IgD-negative memory B cell (primary cell): Measurements from ENCODE around the gene BIK. TPM values are rescaled to one million over a fixed set of nuclear protein-coding genes. Genes with fewer than 3 reads are reported as not detected.
A peak's percentile ranks its signal among the peaks of the same experiment; 100 is the strongest.

Experiments
- H3K27ac Mint-ChIP-seq, 3 donors: one replicate each; pipeline ENCODE4 v1.8.0; 2020 to 2022; ENCODE audit warnings: mild to moderate bottlenecking in 3 of 3, mixed read lengths in 3 of 3, moderate library complexity in 1 of 3
- H3K27me3 Mint-ChIP-seq: one replicate; pipeline ENCODE4 v1.8.0; 2021; ENCODE audit warnings: mixed read lengths
- H3K36me3 Mint-ChIP-seq: one replicate; pipeline ENCODE4 v1.8.0; 2020; ENCODE audit warnings: mild to moderate bottlenecking, mixed read lengths
- H3K4me1 Mint-ChIP-seq, 3 donors: one replicate each; pipeline ENCODE4 v1.8.0; 2020 to 2022; ENCODE audit warnings: mixed read lengths in 3 of 3, mild to moderate bottlenecking in 1 of 3
- H3K4me3 Mint-ChIP-seq, 4 donors: one replicate each; pipeline ENCODE4 v1.8.0; 2020 to 2022; ENCODE audit warnings: mild to moderate bottlenecking in 4 of 4, mixed read lengths in 4 of 4, moderate library complexity in 3 of 4
- H3K9me3 Mint-ChIP-seq, 3 donors: one replicate each; pipeline ENCODE4 v1.8.0; 2020 to 2021; ENCODE audit warnings: mixed read lengths in 3 of 3, mild to moderate bottlenecking in 1 of 3
- polyA plus RNA-seq: library from polyadenylated mRNA; unstranded; fragments of 300-500 nt; fragmentation: Illumina TruSeq; gene quantifications from one replicate; pipeline ENCODE4 v1.2.3, GENCODE V29; 2021

BIK gene
- polyA plus RNA-seq: 9.7 TPM

GRCh38 chr22:43110444-43110926, at the start of gene BIK:
BIK (plus strand) TSS chr22:43110750; CDS start chr22:43124023, 13,273 bp downstream.
- H3K27ac Mint-ChIP-seq: peak within 1 kb of the TSS in 1 of 3 donors; percentile 22
- peaks cover 0 to 1% (median 0%) of the 10 kb centered on the region in 3 donors for H3K9me3 Mint-ChIP-seq
- H3K4me3 Mint-ChIP-seq: peak within 1 kb of the TSS; percentile 76 to 93 (median 84)
- peaks cover 51% of the 10 kb centered on the region for H3K27me3 Mint-ChIP-seq
- peaks cover 15 to 25% (median 21%) of the 10 kb centered on the region in 3 donors for H3K4me1 Mint-ChIP-seq
- H3K36me3 Mint-ChIP-seq: peaks cover 1% of the 10 kb centered on the region

DNA sequence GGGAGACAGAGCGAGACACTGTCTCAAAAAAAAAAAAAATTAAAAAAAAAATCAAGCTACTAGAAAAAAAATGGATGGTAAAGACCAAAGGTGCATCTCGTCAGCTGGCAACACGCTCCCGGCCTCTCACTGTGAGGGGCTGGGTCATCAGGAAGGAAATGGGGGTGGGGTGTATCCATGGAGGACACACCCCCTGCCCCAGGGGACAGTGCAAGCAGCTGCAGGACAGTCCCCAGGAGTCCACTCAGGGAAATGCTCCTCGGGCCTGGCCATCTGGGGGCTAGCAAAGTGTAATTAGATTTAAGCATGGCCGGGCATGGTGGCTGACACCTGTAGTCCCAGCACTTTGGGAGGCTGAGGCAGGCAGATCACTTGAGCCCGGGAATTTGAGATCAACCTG, 44.4 kb upstream of the BIK start:
- Mint-ChIP-seq H3K27me3 (no peaks in the 10 kb centered on the region), H3K4me3 (no peak overlapping the region), H3K27ac (no peak overlapping the region), H3K4me1 (peaks cover 0 to 1% (median 0%) of the 10 kb centered on the region in 3 donors), H3K36me3 (peaks cover 10% of the 10 kb centered on the region), H3K9me3 (no peaks in the 10 kb centered on the region)

- Mint-ChIP-seq H3K27me3 (no peaks in the 10 kb centered on the region), H3K36me3 (peaks cover 10% of the 10 kb centered on the region), H3K4me1 (peaks cover 0 to 1% (median 0%) of the 10 kb centered on the region in 3 donors), H3K4me3 (no peak overlapping the region), H3K27ac (no peak overlapping the region), H3K9me3 (no peaks in the 10 kb centered on the region)
These were observed 43.6 kb upstream of the BIK start for GRCh38 chr22:43066844-43067385.

DNA sequence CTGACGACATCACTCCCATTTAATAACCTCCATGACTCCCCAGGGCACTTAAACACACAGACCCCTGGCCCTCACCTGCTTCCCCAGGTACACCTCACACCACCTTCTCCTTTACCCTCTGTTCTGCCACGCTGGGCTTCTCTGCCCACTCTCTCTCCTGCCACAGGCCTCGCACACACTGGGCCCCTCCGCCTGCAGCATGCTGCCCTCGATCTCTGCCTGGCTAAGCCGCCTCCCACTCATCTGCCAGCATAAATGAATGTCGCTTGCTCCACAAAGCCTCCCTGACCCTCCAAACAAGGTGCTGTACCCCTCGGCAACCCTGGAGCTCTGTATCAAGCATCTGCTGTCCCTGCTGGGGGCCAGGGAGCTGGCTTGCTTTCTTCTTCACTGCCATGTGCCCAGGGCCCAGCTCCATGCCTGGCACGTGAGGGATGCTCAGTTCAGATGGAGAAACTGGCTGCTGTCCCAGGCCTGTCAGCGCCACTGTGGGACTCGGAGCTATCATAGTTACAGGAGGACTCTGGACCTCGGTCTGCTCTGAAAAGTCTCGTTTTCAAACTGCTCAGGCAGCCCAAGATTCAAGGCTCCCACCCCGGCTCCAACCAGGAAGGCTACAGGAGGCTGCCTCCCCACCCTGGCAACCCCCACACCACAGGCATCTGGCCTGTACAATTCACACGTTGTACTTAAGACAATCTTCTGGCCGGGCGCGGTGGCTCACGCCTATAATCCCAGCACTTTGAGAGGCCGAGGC, 33.3 kb upstream of the BIK start:
- Mint-ChIP-seq H3K9me3 (no peaks in the 10 kb centered on the region), H3K27me3 (no peaks in the 10 kb centered on the region), H3K4me1 (peaks cover 0 to 8% (median 4%) of the 10 kb centered on the region in 3 donors), H3K36me3 (peaks cover 2% of the 10 kb centered on the region), H3K4me3 (no peak overlapping the region), H3K27ac (no peak overlapping the region)

GRCh38 chr22:43078522-43078921, 32.0 kb upstream of the BIK start:
- H3K4me1 Mint-ChIP-seq: peaks cover 0 to 8% (median 4%) of the 10 kb centered on the region in 3 donors
- no peaks in the 10 kb centered on the region for H3K27me3 Mint-ChIP-seq
- H3K4me3 Mint-ChIP-seq: no peak overlapping the region
- H3K36me3 Mint-ChIP-seq: peaks cover 2% of the 10 kb centered on the region
- H3K27ac Mint-ChIP-seq: no peak overlapping the region
- no peaks in the 10 kb centered on the region for H3K9me3 Mint-ChIP-seq

DNA sequence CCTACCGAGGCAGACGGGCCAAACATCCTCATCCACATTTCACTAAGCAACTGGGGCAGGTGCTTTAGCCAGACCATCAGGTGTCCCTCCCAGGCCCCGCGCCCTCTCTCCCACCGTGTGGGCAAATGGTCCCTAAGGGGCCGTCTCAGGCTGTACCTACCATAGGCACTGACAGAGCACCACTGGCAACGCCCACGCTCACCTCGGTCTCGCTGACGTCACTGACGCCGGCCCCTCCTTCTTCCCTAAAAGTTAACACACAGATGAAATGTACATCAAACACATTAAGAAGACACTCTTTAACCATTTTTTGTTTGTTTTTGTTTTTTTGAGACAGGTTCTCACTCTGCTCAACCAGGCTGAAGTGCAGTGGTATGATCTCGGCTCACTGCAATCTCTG, 30.8 kb upstream of the BIK start:
- Mint-ChIP-seq H3K4me3 (no peak overlapping the region), H3K4me1 (peaks cover 0 to 8% (median 4%) of the 10 kb centered on the region in 3 donors), H3K27ac (no peak overlapping the region), H3K9me3 (no peaks in the 10 kb centered on the region), H3K36me3 (peaks cover 2% of the 10 kb centered on the region), H3K27me3 (no peaks in the 10 kb centered on the region)

GRCh38 chr22:43080616-43081015, 29.9 kb upstream of the BIK start:
- Mint-ChIP-seq H3K4me3 (peak overlapping the region in 1 of 4 donors; percentile 77), H3K27me3 (no peaks in the 10 kb centered on the region), H3K27ac (no peak overlapping the region), H3K4me1 (peaks cover 0 to 8% (median 4%) of the 10 kb centered on the region in 3 donors), H3K36me3 (no peaks in the 10 kb centered on the region), H3K9me3 (no peaks in the 10 kb centered on the region)

DNA sequence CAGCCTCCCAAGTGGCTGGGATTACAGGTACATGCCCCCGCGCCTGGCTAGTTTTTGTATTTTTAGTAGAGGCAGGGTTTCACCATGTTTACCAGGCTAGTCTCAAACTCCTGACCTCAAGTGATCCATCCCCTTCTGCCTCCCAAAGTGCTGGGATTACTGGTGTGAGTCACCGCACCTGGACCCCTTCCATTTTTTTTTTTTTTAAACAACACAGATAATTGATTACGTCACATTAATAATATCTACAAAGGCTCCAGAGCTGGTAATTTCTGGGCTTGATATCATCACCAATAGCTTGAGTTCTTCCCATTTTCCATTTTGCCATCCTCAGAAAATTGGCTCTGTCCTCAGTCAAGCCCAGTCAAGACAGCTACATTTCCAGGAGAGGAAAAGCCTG, 28.6 kb upstream of the BIK start:
- no peak overlapping the region for H3K27ac Mint-ChIP-seq
- no peaks in the 10 kb centered on the region for H3K9me3 Mint-ChIP-seq
- no peak overlapping the region for H3K4me3 Mint-ChIP-seq
- H3K36me3 Mint-ChIP-seq: peaks cover 3% of the 10 kb centered on the region
- peaks cover 0 to 12% (median 7%) of the 10 kb centered on the region in 3 donors for H3K4me1 Mint-ChIP-seq
- no peaks in the 10 kb centered on the region for H3K27me3 Mint-ChIP-seq

DNA sequence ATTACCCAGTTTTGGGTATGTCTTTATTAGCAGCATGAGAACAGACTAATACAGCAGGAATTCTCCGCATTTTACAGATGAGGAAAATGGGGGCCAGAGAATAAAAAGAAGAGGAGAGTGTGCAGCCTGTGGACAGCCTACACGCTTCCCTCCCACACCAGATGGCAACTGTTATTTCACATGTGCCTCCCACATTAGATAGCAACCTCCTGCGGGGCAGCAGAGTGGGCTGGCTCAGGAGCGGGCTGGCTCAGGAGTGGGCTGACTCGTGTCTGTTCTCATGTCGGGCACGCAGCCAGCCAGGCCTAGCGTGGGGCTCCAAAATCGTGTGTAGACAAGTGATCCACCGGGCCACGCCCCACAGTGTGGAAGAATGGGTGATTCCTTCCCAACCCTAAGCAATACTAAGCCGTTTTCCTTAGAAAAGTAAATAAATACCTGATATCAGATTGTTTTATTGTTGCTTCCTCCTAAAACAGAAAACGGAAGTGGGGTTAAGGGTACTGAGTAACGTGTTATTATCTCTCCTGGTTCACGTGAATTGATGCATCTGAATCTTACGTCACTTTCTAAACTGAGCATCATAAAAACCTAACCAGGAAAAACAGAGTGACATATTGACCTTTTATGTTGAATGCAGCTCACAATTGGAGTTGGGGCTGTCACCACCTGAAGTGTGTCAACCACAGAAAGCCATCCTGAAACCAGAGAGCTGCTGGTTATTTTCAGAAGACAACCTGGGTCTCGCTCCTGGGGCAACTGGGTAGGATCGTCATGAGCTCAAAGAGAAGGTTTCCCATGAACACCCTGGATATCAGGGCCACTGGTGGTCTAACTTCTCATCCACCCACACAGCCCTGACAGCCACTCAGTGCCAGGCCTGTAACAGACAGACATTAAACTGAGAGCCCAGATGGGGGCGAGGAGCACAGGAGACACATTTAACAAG, 24.6 kb upstream of the BIK start:
- H3K4me3 Mint-ChIP-seq: peak overlapping the region in 2 of 4 donors; percentile 60 to 78
- peak overlapping the region in 1 of 3 donors; percentile 42 for H3K27ac Mint-ChIP-seq

DNA sequence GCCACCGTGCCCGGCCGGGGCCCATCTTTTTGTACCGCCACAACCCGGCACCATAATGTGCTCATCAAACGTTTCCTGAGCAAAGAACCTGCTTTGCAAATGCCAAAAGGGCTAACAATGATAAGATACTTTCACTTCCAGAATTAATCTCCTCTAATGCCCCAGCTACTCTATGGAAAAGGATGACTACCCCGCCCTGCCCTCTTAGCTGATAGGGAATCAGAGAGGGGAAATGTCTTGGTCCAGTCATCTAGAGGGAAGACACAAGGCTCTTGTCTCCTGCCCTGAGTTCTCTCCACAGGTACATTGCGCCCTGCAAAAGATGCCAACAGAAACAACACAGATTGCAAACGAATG, 21.9 kb upstream of the BIK start:
- Mint-ChIP-seq H3K4me3 (peak overlapping the region; percentile 86 to 95 (median 90)), H3K27me3 (peaks cover 3% of the 10 kb centered on the region), H3K9me3 (no peaks in the 10 kb centered on the region), H3K36me3 (peaks cover 3% of the 10 kb centered on the region), H3K27ac (peak overlapping the region; percentile 29 to 64 (median 35)), H3K4me1 (peaks cover 8 to 14% (median 11%) of the 10 kb centered on the region in 3 donors)

More for the DNA sequence above, 24.6 kb upstream of the BIK start:
- no peaks in the 10 kb centered on the region for H3K9me3 Mint-ChIP-seq
- peaks cover 4 to 12% (median 8%) of the 10 kb centered on the region in 3 donors for H3K4me1 Mint-ChIP-seq
- no peaks in the 10 kb centered on the region for H3K27me3 Mint-ChIP-seq
- peaks cover 3% of the 10 kb centered on the region for H3K36me3 Mint-ChIP-seq

- H3K4me1 Mint-ChIP-seq: peaks cover 11 to 14% (median 11%) of the 10 kb centered on the region in 3 donors
- H3K27me3 Mint-ChIP-seq: peaks cover 3% of the 10 kb centered on the region
- peak within 1 kb of the TSS; percentile 29 to 64 (median 35) for H3K27ac Mint-ChIP-seq
- no peaks in the 10 kb centered on the region for H3K9me3 Mint-ChIP-seq
- H3K4me3 Mint-ChIP-seq: peak within 1 kb of the TSS; percentile 86 to 95 (median 90)
- peaks cover 3% of the 10 kb centered on the region for H3K36me3 Mint-ChIP-seq
These were observed 21.4 kb upstream of the BIK start, which contains the start of gene TTLL1 for GRCh38 chr22:43088984-43089717. TTLL1 (minus strand) TSS chr22:43089391; CDS start chr22:43075586, 13,805 bp downstream.

DNA sequence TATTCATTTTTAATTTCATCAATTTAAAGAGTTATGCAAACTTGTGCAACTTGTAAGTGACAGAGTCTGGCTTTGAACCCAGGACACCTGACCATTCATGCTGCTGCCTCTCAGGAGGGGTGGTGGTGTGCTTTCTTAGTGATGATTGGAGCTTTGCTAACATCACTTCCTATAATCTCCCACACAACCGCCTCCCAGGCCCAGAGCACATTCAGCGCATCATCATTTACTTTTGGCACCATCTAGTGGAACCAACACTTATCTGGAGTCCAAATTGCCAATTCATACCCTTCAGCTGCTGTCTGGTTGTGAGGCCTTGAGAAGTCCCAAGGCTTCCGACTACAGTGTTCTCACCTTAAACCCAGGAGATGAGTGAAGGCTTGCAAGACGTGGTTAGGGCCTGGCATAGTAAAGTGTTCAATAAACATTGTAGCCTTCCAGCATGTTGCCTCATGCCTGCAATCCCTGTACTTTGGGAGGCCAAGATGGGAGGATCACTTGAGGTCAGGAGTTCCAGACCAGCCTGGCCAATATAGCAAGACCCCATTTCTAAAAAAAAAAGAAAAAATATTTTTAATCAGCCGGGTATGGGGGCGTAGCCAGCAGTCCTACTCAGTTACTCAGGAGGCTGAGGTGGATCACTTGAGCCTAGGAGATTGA, 20.3 kb upstream of the BIK start:
- Mint-ChIP-seq H3K4me1 (peaks cover 11 to 14% (median 11%) of the 10 kb centered on the region in 3 donors), H3K9me3 (no peaks in the 10 kb centered on the region), H3K4me3 (peak overlapping the region in 3 of 4 donors; percentile 0 to 93 (median 85)), H3K36me3 (peaks cover 3% of the 10 kb centered on the region), H3K27ac (peak overlapping the region in 1 of 3 donors; percentile 10), H3K27me3 (peaks cover 3% of the 10 kb centered on the region)

DNA sequence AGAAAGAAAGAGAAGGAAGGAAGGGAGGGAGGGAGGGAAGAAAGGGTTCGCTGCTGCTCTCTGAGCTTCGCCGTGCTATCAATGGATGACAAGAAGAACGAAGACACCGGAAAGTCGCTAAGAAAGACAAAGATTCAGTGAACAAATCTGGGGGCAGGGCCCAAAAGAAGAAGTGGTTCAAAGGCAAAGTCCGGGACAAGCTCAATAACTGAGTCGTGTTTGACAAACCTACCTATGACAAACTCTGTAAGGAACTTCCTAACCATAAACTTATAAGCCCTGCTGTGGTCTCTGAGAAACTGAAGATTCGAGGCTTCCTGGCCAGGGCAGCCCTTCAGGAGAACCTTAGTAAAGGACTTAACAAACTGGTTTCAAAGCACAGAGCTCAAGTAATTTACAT, 18.5 kb upstream of the BIK start:
- peaks cover 3% of the 10 kb centered on the region for H3K36me3 Mint-ChIP-seq
- H3K27me3 Mint-ChIP-seq: peaks cover 3% of the 10 kb centered on the region
- peak overlapping the region in 2 of 4 donors; percentile 14 to 73 for H3K4me3 Mint-ChIP-seq
- H3K27ac Mint-ChIP-seq: no peak overlapping the region
- peaks cover 0 to 2% (median 0%) of the 10 kb centered on the region in 3 donors for H3K9me3 Mint-ChIP-seq
- H3K4me1 Mint-ChIP-seq: peaks cover 6 to 11% (median 10%) of the 10 kb centered on the region in 3 donors
